MV-4-11 (cell line): Measurements from ENCODE around the gene CASTOR2.
"Not testable (repeated sequence)": the region's sequence is repeated elsewhere in the genome, so short reads cannot be mapped to it uniquely, and the experiment has no call there.

Source experiments
- DNase-seq: peaks from one replicate; lab custom pipeline; 2025; lab: John Stamatoyannopoulos, UW

The CASTOR2 gene

GRCh38 chr7:74994869-74995543 is 30.5 kb downstream of the CASTOR2 start:
- not testable (repeated sequence) for DNase-seq

GRCh38 chr7:74996361-74996760 is 31.9 kb downstream of the CASTOR2 start:
- not testable (repeated sequence) for DNase-seq

GRCh38 chr7:74997811-74998210 is 33.3 kb downstream of the CASTOR2 start:
- DNase-seq: not testable (repeated sequence)

- DNase-seq: not testable (repeated sequence)
These were observed 36.9 kb downstream of the CASTOR2 start for GRCh38 chr7:75001356-75001755.

- DNase-seq: peak; percentile 75
These were observed 45.5 kb downstream of the CASTOR2 start for GRCh38 chr7:75010036-75010435.

GRCh38 chr7:75017832-75018231 is 53.3 kb downstream of the CASTOR2 start:
- no peak for DNase-seq

GRCh38 chr7:75018570-75019364 is 54.3 kb downstream of the CASTOR2 start:
- DNase-seq: no peak

- no peak for DNase-seq
These were observed 55.3 kb downstream of the CASTOR2 start for GRCh38 chr7:75019800-75020199.

- DNase-seq: no peak
These were observed 60.4 kb downstream of the CASTOR2 start for GRCh38 chr7:75024922-75025321.

GRCh38 chr7:75028299-75028698 is 63.8 kb downstream of the CASTOR2 start:
- DNase-seq: no peak

- no peak for DNase-seq
These were observed 68.6 kb downstream of the CASTOR2 start for GRCh38 chr7:75033064-75033463.

GRCh38 chr7:75033826-75034225 is 69.3 kb downstream of the CASTOR2 start:
- DNase-seq: no peak

- DNase-seq: no peak
These were observed 74.0 kb downstream of the CASTOR2 start for GRCh38 chr7:75038508-75038907.

GRCh38 chr7:75039166-75039565 is 74.7 kb downstream of the CASTOR2 start:
- DNase-seq: no peak

GRCh38 chr7:75039709-75040108 is 75.2 kb downstream of the CASTOR2 start:
- no peak for DNase-seq

GRCh38 chr7:75040512-75040911 is 76.0 kb downstream of the CASTOR2 start:
- DNase-seq: no peak

GRCh38 chr7:75042286-75042685 is 77.8 kb downstream of the CASTOR2 start:
- DNase-seq: no peak

GRCh38 chr7:75042831-75043703 is 78.6 kb downstream of the CASTOR2 start:
- no peak for DNase-seq

GRCh38 chr7:75045881-75046280 is 81.4 kb downstream of the CASTOR2 start:
- no peak for DNase-seq

GRCh38 chr7:75048435-75049379 is 84.2 kb downstream of the CASTOR2 start:
- no peak for DNase-seq

- DNase-seq: no peak
These were observed 85.3 kb downstream of the CASTOR2 start for GRCh38 chr7:75049817-75050216.
